ENCODE results near the gene PRMT1.
"Not testable (repeated sequence)": the region's sequence is repeated elsewhere in the genome, so short reads cannot be mapped to it uniquely, and the experiment has no call there.

Gene PRMT1

DNA sequence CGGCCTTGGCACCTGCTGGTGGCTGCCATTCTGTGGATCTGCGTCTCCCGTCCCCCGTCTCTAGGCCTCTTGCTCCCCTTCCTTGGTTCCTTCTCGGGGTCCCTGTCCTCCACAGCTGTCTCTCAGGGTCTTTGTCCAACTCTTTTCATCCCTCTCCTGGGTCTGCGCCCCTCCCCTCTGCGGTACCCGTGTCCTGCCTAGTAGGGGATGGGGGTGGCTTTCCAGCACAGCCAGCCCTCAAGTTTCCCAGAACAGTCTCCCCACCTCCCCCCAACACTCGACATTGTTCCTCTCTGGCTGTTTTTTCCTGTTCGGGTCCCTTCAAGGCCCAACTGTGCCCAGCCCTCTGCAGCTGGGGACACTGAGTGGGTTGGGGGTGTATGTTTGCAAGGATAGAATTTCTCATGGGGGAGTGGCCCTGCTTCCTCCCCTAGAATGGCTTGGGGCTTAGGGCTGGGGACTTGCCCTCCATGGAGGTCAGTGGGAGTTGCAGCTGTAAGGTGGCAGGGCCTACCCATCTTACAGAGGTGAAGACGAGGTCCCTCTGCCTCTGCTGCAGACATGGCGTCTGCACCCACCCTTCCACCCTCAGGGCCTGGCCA lies 11.6 kb downstream of the PRMT1 start:
- no peak for DNase-seq (ENCODE audit: low read depth)

- no peak for DNase-seq (ENCODE audit: low read depth)
Measured at GRCh38 chr19:49689133-49690078, 12.3 kb downstream of the PRMT1 start, which contains the start of gene ADM5. Gene ADM5, plus strand, starts transcription at chr19:49689594. Its CDS starts 244 bp downstream, at chr19:49689838.

DNA sequence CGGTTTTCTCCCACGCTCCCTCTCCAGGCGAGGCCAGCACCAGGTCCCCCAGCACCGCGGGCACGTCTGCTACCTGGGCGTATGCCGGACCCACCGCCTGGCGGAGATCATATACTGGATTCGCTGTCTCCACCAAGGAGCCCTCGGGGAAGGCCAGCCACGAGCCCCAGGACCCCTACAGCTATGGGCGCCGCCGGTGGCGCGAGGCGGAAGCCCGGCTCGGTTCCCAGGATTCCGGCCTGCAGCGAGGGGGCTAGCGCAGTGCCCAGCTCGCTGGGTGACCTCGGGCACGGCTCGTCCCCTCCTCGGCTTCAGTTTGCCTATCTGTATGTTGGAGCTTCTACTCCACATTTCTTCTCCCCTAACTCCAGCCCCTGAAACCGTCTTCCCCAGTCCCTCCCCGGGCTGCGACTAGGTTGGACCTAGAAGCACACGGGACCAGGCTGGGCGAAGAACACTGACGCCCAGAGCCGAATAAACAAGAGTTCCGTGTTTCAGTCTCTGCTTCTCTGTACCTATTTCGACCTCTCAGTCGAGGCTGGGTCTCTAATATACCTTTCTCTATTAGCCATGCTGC lies 13.1 kb downstream of the PRMT1 start:
- DNase-seq (ENCODE audit: low read depth), result no peak

GRCh38 chr19:49690656-49691242 lies 13.7 kb downstream of the PRMT1 start, which contains the start of gene CPT1C:
Gene CPT1C, plus strand, starts transcription at chr19:49691116. Its CDS starts 1,137 bp downstream, at chr19:49692253.
- DNase-seq (ENCODE audit: low read depth), result peak; percentile 77

DNA sequence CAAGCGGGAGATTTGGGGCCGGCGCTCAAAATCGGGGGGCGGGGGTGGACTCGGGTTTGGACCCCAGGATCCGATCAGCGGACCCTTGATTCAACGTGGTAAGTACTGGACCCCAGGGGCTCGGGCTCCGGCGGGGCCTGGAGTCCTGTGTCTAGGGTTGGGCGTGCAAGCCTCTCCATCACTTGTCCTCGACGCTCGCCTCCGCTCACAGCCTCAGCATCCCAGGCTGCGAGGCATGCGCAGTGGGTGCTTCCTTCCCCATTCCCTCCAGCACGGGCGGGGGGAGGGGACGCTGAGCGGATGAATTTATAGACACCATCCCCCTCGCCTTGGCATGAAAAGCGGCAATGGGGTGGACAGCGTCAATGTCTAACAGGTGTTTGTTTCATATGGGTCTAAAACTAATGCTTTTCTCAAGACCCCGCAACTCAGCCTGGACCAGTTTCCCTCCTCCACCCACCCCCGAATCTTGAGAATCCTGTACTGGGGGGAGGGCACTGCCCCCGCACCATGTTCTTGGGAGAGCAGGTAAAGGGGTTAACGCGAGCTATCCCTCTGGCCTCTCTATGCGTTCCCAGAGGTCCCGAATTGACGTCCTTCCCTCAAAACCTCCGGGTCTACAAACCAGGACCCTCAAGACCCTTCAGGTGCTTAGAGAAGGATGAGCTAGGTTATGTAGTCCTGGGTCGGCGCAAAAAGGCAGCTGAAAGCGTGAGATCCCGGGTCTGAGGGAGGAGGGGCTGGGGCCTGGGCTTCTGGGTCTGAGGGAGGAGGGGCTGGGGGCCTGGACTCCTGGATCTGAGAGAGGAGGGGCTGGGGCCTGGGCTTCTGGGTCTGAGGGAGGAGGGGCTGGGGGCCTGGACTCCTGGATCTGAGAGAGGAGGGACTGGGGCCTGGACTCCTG lies 14.4 kb downstream of the PRMT1 start:
- peak; percentile 68 for DNase-seq (ENCODE audit: low read depth)

GRCh38 chr19:49692147-49692506 lies 15.1 kb downstream of the PRMT1 start:
- DNase-seq (ENCODE audit: low read depth), result no peak

- DNase-seq (ENCODE audit: low read depth), result no peak
Measured at GRCh38 chr19:49696115-49696514, 19.0 kb downstream of the PRMT1 start.

- no peak for DNase-seq (ENCODE audit: low read depth)
Measured at GRCh38 chr19:49696865-49697264, 19.8 kb downstream of the PRMT1 start.

- DNase-seq (ENCODE audit: low read depth), result no peak
Measured at GRCh38 chr19:49699364-49699763, 22.3 kb downstream of the PRMT1 start.

- DNase-seq (ENCODE audit: low read depth), result no peak
Measured at GRCh38 chr19:49700563-49700962, 23.5 kb downstream of the PRMT1 start.

DNA sequence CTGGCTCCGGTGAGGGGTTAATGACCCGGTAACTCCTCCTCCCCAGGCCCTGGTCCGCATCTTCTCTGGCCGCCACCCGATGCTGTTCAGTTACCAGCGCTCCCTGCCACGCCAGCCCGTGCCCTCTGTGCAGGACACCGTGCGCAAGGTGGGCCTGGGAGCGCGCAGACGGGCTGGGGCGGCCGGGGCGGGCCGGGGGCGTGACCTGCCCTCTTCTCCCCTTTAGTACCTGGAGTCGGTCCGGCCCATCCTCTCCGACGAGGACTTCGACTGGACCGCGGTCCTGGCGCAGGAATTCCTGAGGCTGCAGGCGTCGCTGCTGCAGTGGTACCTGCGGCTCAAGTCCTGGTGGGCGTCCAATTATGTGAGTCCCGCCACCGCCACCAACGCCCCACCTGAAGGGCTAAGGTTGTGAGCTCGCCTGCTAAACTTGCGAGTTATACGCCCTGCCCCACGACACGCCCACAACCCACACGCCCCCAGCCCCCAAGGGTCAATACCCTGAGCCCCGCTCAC lies 24.3 kb downstream of the PRMT1 start:
- DNase-seq (ENCODE audit: low read depth), result no peak

DNA sequence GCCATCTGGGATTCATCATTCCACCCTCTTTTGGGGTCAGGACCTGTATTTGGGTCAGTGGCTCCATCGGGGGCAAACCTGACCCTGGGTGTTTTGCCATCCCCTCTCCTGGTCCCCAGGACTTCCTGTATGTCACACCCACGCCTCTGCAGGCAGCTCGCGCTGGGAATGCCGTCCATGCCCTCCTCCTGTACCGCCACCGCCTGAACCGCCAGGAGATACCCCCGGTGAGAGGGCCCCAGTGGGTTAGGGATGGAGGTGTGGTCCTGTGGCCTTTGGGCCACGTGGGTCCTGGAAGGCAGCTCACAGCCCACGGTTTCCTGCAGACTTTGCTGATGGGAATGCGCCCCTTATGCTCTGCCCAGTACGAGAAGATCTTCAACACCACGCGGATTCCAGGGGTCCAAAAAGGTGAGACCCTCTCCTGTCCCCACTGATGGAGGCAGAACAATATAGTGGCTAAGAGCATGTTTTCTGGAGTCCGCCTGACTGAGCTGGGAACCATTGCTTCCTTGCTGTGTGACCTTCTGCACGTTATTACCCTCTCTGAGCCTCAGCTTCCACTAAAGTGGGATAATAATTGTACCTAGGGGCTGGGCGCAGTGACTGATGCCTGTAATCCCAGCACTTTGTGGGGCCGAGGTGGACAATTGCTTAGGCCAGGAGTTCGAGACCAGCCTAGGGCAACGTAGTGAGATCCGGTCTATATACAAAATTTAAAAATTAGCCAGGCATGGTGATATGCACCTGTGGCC lies 28.0 kb downstream of the PRMT1 start:
- DNase-seq (ENCODE audit: low read depth), result no peak

DNA sequence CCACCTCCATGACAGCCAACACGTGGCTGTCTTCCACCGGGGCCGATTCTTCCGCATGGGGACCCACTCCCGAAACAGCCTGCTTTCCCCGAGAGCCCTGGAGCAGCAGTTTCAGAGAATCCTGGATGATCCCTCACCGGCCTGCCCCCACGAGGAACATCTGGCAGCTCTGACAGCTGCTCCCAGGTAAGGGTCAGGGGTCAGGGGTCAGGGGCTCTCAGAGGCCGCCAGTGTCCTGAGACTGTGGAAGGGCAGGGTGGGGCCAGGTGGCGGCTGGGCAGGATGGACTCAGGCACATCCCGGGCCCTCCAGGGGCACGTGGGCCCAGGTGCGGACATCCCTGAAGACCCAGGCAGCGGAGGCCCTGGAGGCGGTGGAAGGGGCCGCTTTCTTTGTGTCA lies 28.8 kb downstream of the PRMT1 start:
- DNase-seq (ENCODE audit: low read depth), result no peak

- DNase-seq (ENCODE audit: low read depth), result peak; percentile 55
Measured at GRCh38 chr19:49710372-49710951, 33.4 kb downstream of the PRMT1 start.

DNA sequence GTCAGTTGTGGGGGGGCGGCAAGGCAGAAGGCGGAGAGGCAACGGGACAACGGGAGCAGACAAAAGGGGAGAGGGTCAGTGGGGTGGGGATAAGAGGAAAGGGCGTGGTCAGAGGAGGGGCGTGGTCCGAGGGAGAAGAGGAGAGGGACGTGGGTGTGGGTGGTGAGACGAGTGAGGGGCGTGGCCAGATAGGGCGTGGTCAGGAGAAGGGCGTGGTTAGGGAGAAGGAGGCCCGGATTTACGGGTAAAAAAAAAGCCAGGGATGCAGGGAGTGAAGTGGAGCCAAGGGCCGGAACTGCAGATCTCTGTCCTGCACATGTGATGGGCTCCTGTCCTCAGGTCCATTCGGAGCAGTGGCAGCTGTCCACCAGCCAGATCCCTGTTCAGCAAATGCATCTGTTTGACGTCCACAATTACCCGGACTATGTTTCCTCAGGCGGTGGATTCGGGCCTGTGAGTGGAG lies 35.4 kb downstream of the PRMT1 start:
- DNase-seq (ENCODE audit: low read depth), result peak; percentile 66

- no peak for DNase-seq (ENCODE audit: low read depth)
Measured at GRCh38 chr19:49713236-49713845, 36.3 kb downstream of the PRMT1 start.

DNA sequence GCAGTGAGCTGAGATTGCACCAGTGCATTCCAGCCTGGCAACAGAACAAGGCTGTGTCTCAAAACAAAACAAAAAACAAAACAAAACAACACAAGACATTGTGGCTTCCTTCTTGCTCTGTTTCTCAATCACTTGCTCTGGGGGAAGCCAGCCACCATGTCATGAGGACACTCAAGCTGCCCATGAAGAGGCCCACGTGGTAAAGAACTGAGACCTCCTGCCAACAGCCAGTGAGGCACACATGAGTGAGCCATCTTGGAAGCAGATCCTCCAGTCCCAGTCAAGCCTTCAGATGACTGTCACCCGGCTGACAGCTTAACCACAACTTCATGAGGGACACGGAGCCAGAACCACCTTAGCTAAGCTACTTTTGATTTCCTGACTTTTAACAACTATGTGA lies 39.1 kb downstream of the PRMT1 start:
- DNase-seq (ENCODE audit: low read depth), result no peak

DNA sequence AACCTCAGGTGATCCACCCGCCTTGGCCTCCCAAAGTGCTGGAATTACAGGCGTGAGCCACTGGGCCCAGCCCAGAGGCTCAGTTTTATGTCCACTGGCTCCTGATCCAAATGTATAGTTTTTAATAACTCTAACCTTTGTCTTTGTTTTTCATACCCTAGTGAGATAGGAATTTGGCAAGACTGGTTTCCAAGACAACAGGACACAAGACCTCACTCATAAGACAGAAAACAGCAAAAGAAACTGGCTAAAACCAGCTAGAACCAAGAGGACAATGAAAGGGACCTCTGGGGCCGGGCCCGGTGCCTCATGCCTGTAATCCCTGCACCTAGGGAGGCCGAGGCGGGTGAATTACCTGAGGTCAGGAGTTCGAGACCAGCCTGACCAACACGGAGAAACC lies 41.4 kb downstream of the PRMT1 start:
- peak; percentile 45 for DNase-seq (ENCODE audit: low read depth)

DNA sequence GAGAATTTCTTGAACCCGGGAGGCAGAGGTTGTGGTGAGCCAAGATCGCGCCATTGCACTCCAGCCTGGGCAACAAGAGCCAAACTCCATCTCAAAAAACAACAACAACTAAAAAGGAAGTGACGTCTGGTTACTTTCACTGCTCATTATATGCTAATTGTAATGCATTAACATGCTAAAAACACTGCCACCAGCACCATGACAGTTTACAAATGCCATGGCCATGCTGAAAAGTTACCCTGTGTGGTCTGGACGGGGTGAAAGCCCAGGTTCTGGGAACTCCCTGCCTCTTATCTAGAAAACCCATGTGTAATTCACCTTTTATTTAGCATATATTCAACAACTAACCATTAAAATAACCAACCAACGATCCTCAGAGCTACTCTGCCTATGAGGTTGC lies 41.9 kb downstream of the PRMT1 start:
- no peak for DNase-seq (ENCODE audit: low read depth)

DNA sequence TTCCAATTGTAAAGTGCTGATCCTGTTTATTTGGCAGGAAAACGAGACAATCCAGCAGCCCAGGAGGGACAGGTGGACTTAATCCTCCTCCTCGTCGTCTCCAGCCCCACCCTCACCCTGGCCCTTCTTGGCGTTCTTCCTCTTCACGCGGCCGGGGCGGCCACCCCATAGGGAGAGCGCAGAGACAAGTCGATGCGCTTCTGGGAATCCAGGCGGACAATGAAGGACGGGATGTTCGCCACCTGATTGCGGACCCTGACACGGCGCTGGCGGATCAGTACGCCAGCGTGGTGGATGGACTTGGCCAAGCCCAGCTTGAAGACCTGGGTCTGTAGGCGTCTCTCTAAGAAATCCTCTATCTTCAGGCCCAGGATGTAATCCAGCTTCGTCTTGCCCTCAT lies 42.3 kb downstream of the PRMT1 start:
- not testable (repeated sequence) for DNase-seq (ENCODE audit: low read depth)
